Gastrocnemius medialis (tissue), 4 donors: ENCODE measurements around the gene THBS3. TPM values are rescaled to one million over a fixed set of nuclear protein-coding genes. Genes with fewer than 3 reads are reported as not detected.

Experiments
- ATAC-seq, 2 donors: fragments of 150-250 bp; one replicate each; pipeline ENCODE4 v1.9.1; 2016
- DNase-seq, 2 donors: peaks; one replicate each; pipeline ENCODE4 v3.0.0-alpha.2; 2019
- H3K27ac ChIP-seq, 4 donors: fragments of 200-600 bp; sonication (generic); 1 replicate in 1 of 4; 2 replicates in 3 of 4; pipeline ENCODE4 v1.5.1; 2016 to 2018; ENCODE audit warnings: mild to moderate bottlenecking in 2 of 4, moderate library complexity in 1 of 4
- H3K27me3 ChIP-seq, 3 donors: fragments of 200-600 bp; sonication (generic) in 2 of 3; 1 replicate in 1 of 3; 2 replicates in 2 of 3; pipeline versions ENCODE4 v1.5.1 to v1.6.0; 2016 to 2019; ENCODE audit warnings: mild to moderate bottlenecking in 1 of 3, moderate library complexity in 1 of 3
- H3K36me3 ChIP-seq, 2 donors: fragments of 200-600 bp; sonication (generic) in 1 of 2; one replicate each; pipeline ENCODE4 v1.5.1; 2017 to 2018
- H3K4me1 ChIP-seq, 2 donors: fragments of 200-600 bp; sonication (generic) in 1 of 2; one replicate each; pipeline ENCODE4 v1.5.1; 2016 to 2017; ENCODE audit warnings: mild to moderate bottlenecking in 2 of 2
- H3K4me3 ChIP-seq, 4 donors: fragments of 200-600 bp; sonication (generic) in 3 of 4; 1 replicate in 1 of 4; 2 replicates in 3 of 4; pipeline ENCODE4 v1.5.1; 2016 to 2019; ENCODE audit warnings: mild to moderate bottlenecking in 2 of 4
- H3K9me3 ChIP-seq, 3 donors: fragments of 200-600 bp; sonication (generic) in 2 of 3; 1 replicate in 1 of 3; 2 replicates in 2 of 3; pipeline ENCODE4 v1.5.1; 2016 to 2019
- CTCF ChIP-seq, 5 experiments: fragments of 450-650 bp in 3 of 5; fragments of 200-600 bp in 2 of 5; sonication (generic) in 2 of 5; IDR thresholded peaks in 4 of 5; conservative IDR thresholded peaks in 1 of 5; 1 replicate in 4 of 5; 2 replicates in 1 of 5; pipeline ENCODE4 v1.5.1; 2016 to 2019; ENCODE audit warnings: antibody characterized with exemption in 5 of 5, mild to moderate bottlenecking in 3 of 5, moderate library complexity in 3 of 5
- POLR2A ChIP-seq, 2 donors: fragments of 450-650 bp; IDR thresholded peaks; one replicate each; pipeline ENCODE4 v1.6.1; 2017; ENCODE audit warnings: antibody characterized with exemption in 2 of 2, mild to moderate bottlenecking in 2 of 2, moderate library complexity in 2 of 2
- in situ Hi-C, 4 donors: fragments of 200-750 bp; cut with MboI; loops; one replicate each; pipeline versions ENCODE4 v1.15.0 to v1.8.0; 2017; ENCODE audit warnings: low sequenced_read_pairs in 4 of 4
- intact Hi-C: fragments of 100-400 bp; cut with DNase I; formaldehyde crosslinking; loops from one replicate; pipeline ENCODE4 v1.15.1; 2023; ENCODE audit warnings: low total_unique reads
- total RNA-seq, 4 donors: library from RNA; depleted of rRNA; stranded (reverse); fragments of >200 nt; gene quantifications; one replicate each; pipeline versions ENCODE4 v1.1.0 to v1.2.3, GENCODE V29; 2016

Gene THBS3
- total RNA-seq, 4 donors from 2014 or later: 1.5 to 4.6 (median 3.3) TPM

- DNase-seq: no peak
Observed at GRCh38 chr1:155210314-155211104, 2.8 kb upstream of the THBS3 start.

DNA sequence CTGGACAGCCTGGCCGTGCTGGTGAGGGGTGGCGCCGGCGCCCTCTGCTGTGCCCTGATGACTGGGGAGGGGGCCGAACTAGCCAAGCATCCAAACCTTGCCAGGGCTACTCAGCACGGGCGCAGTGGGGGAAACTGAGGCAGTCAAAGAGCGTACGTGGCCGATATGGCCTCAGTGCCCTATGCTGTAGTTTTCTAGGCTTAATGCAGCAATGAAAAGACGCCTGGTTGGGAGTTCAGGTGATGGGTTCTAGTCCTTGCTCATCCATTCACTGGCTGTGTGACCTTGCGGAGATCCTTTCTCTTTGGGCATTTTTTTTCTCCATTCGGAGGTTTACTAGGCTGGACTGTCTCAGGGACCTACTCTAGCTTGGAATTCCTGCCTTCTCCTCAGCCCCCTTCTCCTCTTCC lies 1.6 kb upstream of the THBS3 start:
- intact Hi-C loops (loop anchor here (5.0 kb wide), 2 partner anchors 33 to 98 kb away; partner anchors contain the start of gene FDPS), in situ Hi-C loops (no loop called here)
- no peak for TF ChIP-seq CTCF (IDR thresholded peaks at IDR 0.05 in 4 of 5, conservative IDR thresholded peaks at IDR 0.05 in 1 of 5)
- no peak for TF ChIP-seq POLR2A (IDR thresholded peaks at IDR 0.05)
- Histone ChIP-seq H3K27ac (peak overlapping the region; percentile 93 to 99 (median 96)), H3K9me3 (no peaks in the 10 kb centered on the region), H3K4me3 (peak overlapping the region; percentile 88 to 95 (median 90)), H3K36me3 (peaks cover 0 to 4% of the 10 kb centered on the region in 2 donors), H3K27me3 (no peaks in the 10 kb centered on the region), H3K4me1 (peaks cover 16 to 28% of the 10 kb centered on the region in 2 donors)
- no peak for DNase-seq
- peak; percentile 1 to 6 for ATAC-seq

More at GRCh38 chr1:155210314-155211104, 2.8 kb upstream of the THBS3 start:
- H3K4me1 ChIP-seq: peaks cover 16 to 28% of the 10 kb centered on the region in 2 donors
- H3K4me3 ChIP-seq: no peak overlapping the region
- no peaks in the 10 kb centered on the region for H3K9me3 ChIP-seq
- in situ Hi-C loops (no loop called here), intact Hi-C loops (no loop called here)
- H3K27me3 ChIP-seq: no peaks in the 10 kb centered on the region
- H3K36me3 ChIP-seq: peaks cover 0 to 4% of the 10 kb centered on the region in 2 donors
- TF ChIP-seq CTCF (IDR thresholded peaks at IDR 0.05 in 4 of 5, conservative IDR thresholded peaks at IDR 0.05 in 1 of 5) (no peak), POLR2A (IDR thresholded peaks at IDR 0.05) (no peak)
- no peak for ATAC-seq
- no peak overlapping the region for H3K27ac ChIP-seq

DNA sequence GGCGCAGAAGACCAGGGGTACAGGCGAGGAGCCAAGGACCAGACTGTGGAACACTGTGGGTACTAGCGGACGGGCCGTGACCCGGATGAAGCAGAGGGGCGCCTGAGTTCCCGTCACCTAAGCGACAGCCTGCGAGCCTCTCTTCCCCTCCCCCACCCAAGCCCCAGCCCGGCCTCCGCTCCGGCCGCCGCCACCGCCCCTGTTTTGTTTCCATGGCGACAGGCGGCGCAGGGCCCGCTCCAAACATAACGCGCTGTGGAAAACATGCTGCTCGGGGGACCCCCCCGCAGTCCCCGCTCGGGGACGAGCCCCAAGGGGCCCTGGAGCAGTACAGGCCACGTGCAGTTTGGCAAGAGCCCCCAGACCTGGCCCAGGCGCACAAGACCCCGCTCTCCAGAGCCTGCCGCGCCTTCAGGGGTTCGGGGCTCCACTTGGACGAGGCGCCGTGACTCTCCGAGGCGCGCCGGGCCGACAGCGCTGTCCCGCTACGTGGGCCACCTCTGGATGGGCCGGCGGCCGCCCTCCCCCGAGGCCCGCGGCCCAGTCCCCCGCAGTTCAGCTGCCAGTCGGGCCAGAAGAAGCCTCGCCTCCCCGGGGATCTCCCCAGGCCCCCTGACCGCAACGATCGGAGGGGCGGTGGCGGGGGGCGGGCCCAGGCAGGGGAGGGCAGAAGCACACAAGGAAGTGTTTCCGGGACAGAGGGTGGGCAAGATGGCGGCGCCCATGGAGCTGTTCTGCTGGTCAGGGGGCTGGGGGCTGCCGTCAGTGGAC lies 1.0 kb upstream of the THBS3 start, which contains the start of gene MTX1:
TSS of gene MTX1 (plus strand) at position 155 of the 771 bp plus-strand sequence. CDS start at position 265, 110 bp downstream.
- DNase-seq: peak; percentile 78 to 79
- no peaks in the 10 kb centered on the region for H3K9me3 ChIP-seq
- peaks cover 16 to 28% of the 10 kb centered on the region in 2 donors for H3K4me1 ChIP-seq
- peak within 1 kb of the TSS; percentile 93 to 99 (median 96) for H3K27ac ChIP-seq
- intact Hi-C loops (loop anchor here (5.0 kb wide), 2 partner anchors 34 to 99 kb away; partner anchors contain the start of gene FDPS), in situ Hi-C loops (no loop called here)
- no peaks in the 10 kb centered on the region for H3K27me3 ChIP-seq
- H3K36me3 ChIP-seq: peaks cover 0 to 4% of the 10 kb centered on the region in 2 donors
- peak in 1 of 5 experiments; percentile 4 for TF ChIP-seq CTCF (IDR thresholded peaks at IDR 0.05 in 4 of 5, conservative IDR thresholded peaks at IDR 0.05 in 1 of 5)
- TF ChIP-seq POLR2A (IDR thresholded peaks at IDR 0.05): peak; percentile 42 to 67
- peak within 1 kb of the TSS; percentile 88 to 95 (median 90) for H3K4me3 ChIP-seq
- ATAC-seq: peak; percentile 82 to 84

- in situ Hi-C loops: no loop called here
Observed at GRCh38 chr1:155206891-155207805, 549 bp downstream of the THBS3 start.

More at GRCh38 chr1:155206891-155207805, 549 bp downstream of the THBS3 start:
- H3K27me3 ChIP-seq: no peaks in the 10 kb centered on the region
- H3K9me3 ChIP-seq: no peaks in the 10 kb centered on the region
- peak; percentile 66 to 85 (median 82) for TF ChIP-seq CTCF (IDR thresholded peaks at IDR 0.05 in 4 of 5, conservative IDR thresholded peaks at IDR 0.05 in 1 of 5)
- no peak for TF ChIP-seq POLR2A (IDR thresholded peaks at IDR 0.05)
- peaks cover 16 to 28% of the 10 kb centered on the region in 2 donors for H3K4me1 ChIP-seq
- ATAC-seq (peak; percentile 37 to 49), DNase-seq (peak; percentile 45 to 76)
- H3K27ac ChIP-seq: peak overlapping the region; percentile 93 to 99 (median 96)
- peak overlapping the region in 3 of 4 donors; percentile 5 to 91 (median 88) for H3K4me3 ChIP-seq
- H3K36me3 ChIP-seq: peaks cover 0 to 3% of the 10 kb centered on the region in 2 donors
- intact Hi-C loops: loop anchor here (1.0 to 5.0 kb wide), 4 partner anchors 19 to 116 kb away; partner anchors contain the start of gene FDPS
